Erythroblast (primary cell): ENCODE data around the gene SCRN2.

Experiments
- GATA1 ChIP-seq: IDR thresholded peaks from 2 replicates; pipeline ENCODE4 v1.6.1; 2011; ENCODE audit warnings: low read depth, mild to moderate bottlenecking, control low read depth, low read length, moderate library complexity
- POLR2A ChIP-seq: IDR thresholded peaks from 2 replicates; pipeline ENCODE4 v1.6.1; 2011; ENCODE audit warnings: mild to moderate bottlenecking, low read length

- TF ChIP-seq POLR2A, result no peak
- TF ChIP-seq GATA1, result no peak
Observed at GRCh38 chr17:47851764-47852112, 10.7 kb upstream of the SCRN2 start.
